ENCODE measurements around the gene CSRNP3.

The CSRNP3 gene

GRCh38 chr2:165697748-165698443 is 228.4 kb downstream of the CSRNP3 start:
- peak; percentile 93 for DNase-seq

DNA sequence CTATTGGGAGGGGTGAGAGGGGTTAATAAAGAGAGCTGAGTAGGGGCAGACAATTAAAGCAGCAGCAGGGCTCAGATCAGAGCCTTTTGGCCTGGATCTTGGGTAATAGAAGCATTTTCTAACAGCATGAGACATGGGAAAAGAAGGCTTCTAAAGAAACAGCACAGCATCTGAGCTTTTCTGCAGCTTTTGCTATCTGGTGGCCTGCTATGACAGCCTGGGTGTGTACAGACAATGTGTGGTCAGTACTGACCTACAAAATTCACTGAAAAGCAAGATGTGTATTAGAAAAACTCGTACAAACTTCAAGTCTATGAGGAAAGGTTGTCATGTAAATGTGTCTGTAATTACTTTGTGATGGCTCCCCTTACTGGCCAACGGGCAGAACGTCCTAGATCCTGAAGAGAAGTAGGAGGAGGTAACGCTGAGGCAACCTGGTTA is 229.0 kb downstream of the CSRNP3 start:
- peak; percentile 85 for DNase-seq

GRCh38 chr2:165699946-165700345 is 230.4 kb downstream of the CSRNP3 start:
- DNase-seq = peak; percentile 60

DNA sequence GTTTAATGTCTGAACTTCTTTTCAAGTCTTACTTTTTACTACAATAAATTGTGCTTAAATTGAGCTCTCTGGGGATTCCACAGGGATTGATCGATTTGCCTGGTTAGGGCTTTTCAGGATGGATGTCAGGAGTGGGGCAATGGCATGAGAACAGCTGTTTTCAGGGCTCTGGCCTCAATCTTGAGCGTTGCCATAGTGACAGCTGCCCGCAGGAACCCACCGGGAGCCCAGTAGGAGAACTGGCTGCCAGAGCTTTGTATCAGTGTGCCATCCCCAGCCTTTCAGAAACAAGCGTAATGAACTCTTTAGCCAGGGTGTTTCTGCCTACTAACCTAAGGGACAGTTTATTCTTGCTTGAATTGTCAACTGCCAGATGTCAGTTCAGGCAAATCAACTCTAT is 231.0 kb downstream of the CSRNP3 start:
- DNase-seq = peak; percentile 88

- DNase-seq = no peak
Measured at GRCh38 chr2:165701147-165701546, 231.6 kb downstream of the CSRNP3 start.

DNA sequence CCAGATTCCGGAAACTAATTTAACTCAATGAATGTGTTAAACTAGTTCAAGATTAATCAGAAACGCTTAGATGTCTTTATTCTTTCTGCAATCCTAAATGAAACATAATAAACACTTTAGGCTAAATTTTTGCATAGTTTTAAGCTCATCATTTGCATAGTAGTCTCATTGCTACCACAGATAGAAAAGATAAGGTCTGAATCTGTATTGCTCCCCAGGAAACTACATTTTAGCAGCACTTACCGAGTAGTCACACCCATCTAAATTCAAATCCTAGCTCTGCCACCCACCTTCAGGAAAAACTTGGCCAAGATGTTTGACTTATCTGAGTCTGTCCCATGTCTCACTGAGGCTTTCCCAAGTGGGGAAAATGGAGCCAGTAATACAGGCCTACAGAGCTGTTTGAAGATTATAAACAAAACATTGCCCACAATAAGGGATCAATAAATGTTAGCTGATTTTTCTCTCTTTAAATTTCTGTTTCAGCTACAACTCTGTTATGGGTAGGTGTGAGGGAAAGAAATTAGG is 237.5 kb downstream of the CSRNP3 start:
- DNase-seq = no peak

GRCh38 chr2:165716091-165716490 is 246.6 kb downstream of the CSRNP3 start:
- DNase-seq = no peak

DNA sequence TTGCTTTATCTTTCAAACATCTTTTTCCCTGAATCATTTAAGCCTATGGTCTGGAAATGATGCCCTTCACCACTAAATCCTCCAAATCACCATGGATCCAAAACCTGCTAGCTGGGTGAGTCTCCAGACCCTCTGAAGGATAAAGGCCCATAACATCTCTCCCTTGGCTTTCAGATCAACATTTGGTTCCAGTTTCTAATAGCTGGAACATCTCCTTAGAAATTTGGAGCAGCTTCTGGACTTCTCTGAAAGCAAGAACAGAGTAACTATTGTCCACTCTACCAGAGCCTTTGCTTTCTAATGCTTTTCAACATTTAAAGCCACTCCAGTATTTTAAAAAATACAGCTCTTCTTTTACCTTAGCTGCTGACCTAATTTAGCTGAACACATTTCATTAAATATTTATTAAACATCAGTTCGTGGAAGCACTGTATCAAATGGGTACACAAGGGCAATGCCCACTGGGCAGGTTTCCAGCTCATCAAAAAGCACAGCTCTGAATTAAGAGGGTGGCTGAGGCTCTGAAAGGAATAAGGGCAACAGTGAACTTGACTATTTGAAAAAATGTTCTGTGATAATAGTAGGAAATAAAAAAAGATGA is 249.2 kb downstream of the CSRNP3 start:
- no peak for DNase-seq

DNA sequence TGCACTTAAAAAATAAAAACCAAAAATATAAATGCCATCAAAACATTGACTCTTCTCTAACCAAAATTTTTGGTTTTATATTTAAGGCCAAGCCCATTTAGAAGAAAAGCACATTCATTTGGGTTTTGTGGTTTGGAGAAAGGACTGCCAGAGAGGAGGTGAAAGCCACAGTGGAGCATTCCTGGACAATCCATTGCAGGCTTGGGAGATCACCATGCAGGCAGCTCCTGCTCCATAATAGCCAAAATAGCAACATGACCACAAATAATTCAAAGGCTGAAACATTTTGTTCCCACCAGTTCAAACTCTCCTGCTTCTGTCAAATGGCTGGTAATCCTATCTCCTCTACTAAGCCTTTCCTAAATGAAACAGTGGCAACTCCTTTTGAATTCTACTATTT is 251.0 kb downstream of the CSRNP3 start:
- DNase-seq = no peak

GRCh38 chr2:165725421-165725820 is 255.9 kb downstream of the CSRNP3 start:
- DNase-seq = no peak

All from eye (tissue), 1 donor.